ENCODE results near the gene TRAF3IP1.

Gene TRAF3IP1

DNA sequence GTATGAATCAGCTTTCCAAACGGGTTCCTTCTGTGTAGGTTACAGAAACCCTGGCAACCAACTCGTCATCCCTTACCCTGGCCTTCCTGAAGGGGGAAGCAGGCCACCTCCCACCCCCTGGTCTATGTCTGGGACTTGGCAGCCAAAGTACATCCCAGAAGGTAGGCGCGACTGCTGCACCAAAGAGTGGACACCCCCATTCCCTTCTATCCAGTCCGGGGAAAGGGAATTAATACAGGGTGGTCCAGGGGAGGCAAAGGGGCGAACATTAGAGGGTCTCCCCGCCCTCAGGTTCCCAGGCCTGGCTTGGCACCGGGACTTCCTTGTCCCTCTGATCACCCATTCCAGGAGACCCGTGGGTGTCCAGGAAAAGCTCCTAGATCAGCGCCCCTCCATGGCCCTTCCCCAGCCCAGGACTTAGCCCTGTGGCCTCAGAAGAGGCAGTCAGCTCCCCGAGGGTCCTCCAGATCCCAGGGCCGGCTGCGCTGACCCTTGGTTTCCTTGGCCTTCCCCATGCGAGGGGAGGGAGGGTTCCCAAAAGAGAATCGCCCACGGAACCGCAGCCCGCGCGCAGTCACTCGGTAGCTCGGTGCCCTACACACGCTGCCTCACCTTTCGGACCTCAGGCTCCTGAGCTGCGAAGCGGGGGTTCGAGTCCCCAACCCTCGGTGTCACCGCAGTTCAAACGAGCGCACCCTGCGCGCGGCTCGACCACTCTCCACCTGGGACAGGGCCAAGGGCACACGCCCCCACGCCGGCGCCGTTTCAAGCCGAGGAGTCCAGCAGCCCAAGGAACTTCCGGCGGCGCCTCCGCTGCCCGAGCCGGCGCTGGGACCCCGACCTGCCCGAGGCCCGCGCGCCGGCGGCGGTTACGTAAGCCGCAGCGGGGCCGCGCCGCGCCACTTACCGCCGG is 32.3 kb upstream of the TRAF3IP1 start, which contains the start of gene PER2:
Gene PER2 (minus strand): TSS at position 874 of the 913 bp plus-strand sequence. CDS start 10,674 bp downstream, outside the sequence.
- peak; percentile 15 to 30 for DNase-seq (ENCODE audit: low read depth in 2 of 2)

DNA sequence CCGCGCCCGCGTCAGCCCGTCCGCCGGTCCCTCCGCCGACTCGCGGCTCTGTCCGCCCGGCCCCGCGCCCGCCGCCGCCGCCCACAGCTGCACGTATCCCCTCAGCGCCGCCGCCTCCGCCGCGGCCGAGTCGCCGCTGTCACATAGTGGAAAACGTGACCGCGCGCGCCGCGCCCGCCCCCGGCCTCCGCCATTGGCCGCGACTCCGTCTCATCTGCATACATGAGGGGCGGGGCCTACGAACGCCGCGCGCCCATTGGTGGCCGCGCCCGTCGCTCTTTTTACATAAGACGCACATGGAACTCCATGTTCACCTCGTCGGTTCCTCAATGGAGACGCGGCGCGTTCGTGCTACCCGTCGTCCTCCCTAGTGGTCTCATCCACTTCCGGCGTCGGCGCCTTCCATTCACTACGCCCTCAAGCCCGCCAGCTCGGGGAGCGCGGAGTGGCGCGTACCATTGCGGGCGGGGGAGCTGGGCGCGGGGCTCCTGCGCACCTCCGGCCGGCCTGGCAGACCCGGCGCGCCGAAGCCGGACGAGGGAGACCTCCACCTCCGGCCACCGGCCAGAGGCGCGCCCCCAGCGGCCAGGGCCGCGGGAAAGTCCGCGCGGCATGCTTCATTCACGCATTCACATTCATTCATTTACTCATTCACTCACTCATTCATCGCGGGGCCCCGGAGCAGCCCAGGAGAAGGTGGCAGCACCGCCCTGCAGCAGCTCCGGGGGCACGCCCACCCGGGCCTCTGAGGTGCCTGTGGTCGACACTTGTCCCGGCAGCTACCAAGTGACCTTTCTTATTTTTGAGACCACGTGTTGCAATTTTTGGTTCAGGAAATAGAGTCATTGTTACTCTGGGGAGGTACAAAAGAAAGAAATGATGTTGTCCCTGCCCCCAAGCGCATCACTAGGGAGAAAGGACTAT is 31.4 kb upstream of the TRAF3IP1 start:
- DNase-seq (ENCODE audit: low read depth in 2 of 2) = peak; percentile 94 to 98

DNA sequence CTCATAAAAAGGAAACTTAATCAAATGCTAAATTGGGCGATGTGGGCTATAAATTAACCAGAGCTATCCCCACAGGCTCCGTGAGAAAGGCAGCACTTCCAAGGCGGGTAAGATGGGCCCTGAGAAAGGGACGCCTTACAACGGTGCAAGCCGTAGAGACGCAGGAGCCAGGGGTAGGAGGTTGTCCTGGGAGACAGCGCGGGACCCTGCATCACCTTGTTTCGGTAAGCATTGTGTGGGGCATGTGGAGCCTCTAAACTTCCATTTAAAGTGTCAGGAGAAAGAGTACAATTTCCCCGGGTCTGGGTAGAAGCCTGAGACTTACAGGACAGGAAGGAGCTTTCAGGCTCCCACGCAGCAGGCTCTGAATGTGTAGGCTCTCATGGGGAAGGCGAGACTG is 30.7 kb upstream of the TRAF3IP1 start:
- DNase-seq (ENCODE audit: low read depth in 2 of 2) = no peak

DNA sequence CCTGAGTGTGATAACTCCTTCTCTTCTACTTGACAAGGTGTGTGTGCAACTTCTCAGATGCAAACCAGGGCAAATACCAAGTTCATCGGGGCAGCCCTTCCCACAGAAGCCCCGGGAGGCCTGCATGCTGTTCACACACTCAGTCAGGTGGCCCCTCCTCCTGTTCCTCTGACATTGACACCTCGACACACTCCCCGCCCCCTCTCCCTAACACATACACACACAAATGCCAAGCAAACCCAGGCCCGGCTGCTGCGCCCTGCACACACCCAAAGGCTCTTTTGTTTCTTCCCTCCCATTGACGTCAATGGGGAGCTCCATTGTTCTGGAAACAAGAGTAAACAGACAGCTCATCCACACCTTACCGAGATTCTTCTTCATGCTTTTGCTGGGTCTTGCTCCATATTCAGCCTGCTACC is 30.2 kb upstream of the TRAF3IP1 start:
- no peak for DNase-seq (ENCODE audit: low read depth in 2 of 2)

DNA sequence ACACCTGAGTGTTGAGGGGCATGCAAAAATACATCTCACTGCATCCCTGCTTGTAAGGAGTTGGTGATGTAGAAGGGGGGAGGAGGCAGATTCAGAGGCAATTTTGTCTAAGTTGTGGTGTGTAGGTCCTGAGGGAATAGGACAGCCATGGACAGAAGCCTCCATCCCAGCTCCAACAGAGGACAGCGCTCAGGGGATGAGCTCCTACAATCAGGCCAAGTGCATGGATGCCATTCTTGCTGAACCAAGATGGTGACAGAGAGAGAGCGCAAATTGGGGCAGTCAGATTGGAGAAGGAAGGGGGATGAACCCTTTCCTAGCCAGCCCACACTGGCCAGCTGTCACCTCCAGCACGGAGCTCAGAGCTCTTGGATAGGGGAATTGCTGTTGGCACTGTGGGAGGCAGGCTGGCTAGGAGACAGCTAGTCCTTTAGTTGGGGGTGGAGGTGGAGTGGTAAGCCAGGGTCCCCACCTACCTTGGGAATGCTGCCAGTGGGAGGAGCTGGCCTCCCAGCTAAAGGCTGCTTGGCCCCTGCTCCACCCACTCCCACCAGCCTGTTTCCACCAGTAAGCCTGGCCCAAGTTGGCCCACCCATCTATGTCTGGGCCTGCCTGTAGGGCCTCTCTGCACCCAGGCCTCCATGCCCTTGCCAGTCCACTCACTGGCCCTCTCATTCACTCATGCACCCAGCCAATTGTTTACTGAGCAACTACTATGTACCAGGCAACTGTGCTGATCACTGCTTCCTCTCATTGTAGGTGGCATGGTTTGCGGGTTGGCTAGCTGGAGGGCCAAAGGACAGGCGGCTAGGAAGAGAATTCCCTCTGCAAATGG is 29.4 kb upstream of the TRAF3IP1 start:
- no peak for DNase-seq (ENCODE audit: low read depth in 2 of 2)

DNA sequence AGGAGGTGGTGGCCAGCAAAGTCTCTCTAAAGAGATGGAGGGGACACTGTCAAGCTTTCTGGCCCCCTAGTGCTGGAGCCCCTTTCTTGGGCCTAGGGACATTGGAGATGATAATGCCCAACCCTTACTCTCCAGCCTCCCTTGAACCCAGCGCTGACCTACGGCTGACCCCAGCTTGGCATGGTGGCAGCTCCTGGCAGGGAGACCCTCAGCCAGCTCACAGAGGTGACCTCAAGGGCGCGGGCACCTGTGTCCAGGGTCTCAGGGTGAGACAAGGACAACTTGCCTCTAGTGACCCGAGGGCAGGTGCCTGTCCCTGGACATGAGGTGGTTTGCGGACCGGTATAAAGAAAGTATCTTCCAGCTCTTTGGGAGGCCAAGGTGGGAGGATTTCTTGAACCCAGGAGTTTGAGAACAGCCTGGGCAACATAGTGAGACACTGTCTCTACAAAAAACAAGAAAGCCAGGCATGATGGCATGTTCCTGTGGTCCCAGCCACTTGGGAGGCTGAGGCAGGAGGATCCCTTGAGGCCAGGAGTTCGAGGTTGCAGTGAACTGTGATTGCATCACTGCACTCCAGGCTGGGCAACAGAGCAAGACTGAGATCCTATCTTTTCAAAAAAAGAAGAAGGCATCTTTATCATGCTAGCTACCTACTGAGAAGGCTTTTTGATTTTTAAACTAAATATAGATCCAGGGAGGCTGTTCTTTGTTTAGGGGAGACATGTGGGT is 28.6 kb upstream of the TRAF3IP1 start:
- no peak for DNase-seq (ENCODE audit: low read depth in 2 of 2)

DNA sequence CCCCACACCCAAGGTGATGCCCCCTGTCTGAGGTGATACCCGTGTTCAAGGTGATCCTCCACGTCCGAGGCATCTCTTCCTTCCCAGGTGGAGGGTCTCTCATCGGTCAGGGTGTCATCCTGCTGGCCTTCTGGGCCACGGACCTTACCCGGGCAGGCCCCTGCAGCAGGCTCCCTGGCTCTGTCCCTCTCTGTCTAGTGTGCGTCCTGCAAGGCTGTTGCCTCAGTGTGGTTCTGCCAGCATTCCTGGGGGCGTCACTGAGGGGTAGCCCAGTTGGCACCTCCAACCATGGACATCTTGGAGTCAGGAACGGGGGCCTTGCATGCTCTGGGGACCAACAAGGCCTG is 26.3 kb upstream of the TRAF3IP1 start:
- DNase-seq (ENCODE audit: low read depth in 2 of 2) = no peak

DNA sequence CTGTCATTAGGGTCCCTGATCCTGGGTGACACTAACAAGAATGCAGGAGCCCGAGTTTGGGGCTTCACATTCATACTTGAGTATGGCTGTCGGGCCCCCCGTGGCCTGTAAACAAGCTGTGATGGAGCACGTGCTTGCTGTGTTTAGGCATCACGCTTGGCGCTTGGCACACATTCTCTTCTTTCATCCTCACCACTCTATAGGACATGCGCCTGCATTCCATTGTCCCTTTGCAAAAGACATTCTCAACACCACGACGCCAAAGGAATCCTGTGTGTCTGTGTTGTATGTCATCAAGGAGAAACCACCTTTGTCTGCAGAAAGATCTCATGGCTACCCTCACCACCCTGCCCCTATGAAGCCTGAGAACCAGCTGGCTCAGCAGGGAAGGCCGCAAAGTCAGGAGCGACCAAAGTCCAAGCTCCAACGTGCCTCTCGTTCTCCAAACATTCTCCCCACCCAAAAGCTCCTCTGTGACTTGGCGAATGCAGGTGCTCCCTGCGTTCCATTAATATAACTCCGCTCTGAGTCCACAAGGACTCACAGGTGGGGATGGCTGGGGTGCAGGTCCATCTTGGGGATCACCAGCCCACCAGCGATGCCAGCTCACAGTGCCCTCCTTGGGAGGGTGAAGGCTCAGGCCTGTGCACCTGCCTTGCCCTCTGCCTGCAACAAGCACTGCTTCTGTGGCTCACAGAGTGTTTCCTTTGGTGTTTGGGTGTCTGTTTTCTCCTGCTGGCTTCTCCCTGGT is 25.8 kb upstream of the TRAF3IP1 start:
- DNase-seq (ENCODE audit: low read depth in 2 of 2) = no peak

DNA sequence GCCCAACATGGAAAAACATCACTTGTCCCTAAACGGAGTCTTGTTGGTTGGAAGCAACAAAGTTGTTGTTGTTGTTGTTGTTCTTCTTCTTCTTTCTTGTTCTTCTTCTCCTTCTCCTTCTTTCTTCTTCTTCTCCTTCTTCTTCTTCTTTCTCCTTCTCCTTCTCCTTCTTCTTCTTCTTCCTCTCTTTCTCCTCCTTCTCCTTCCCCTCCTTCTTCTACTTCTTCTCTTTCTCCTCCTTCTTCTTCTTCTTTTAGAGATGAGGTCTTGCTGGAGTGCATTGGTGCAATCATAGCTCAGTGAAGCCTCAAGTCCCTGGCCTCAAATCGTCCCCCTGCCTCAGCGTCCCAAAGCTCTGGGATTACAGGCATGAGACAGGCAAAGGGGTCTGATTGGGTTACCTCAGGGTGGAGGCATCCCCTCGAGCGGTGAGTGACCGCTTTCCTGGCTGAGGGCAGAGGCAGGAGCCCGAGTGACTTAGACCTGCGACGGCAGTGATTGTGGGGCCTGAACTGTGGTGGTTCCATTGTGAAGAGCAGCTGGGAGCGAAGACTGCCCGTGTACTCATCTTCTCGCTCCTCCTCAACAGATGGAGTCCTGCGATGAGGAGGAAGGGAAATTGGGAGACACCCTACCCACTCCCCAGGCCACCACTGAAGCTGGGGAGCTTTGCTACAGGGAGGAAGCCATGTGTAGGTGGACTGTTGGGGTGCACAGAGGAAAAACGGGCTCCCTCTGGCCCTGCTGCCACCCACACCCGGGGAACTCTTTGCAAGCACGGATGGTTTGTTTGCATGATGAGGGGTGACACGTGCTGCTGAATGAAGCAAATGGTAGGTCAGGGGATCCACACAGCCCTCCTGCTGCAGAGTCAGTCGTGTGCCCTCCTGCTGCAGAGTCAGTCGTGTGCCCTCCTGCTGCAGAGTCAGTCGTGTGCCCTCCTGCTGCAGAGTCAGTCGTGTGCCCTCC is 24.9 kb upstream of the TRAF3IP1 start:
- no peak for DNase-seq (ENCODE audit: low read depth in 2 of 2)

DNA sequence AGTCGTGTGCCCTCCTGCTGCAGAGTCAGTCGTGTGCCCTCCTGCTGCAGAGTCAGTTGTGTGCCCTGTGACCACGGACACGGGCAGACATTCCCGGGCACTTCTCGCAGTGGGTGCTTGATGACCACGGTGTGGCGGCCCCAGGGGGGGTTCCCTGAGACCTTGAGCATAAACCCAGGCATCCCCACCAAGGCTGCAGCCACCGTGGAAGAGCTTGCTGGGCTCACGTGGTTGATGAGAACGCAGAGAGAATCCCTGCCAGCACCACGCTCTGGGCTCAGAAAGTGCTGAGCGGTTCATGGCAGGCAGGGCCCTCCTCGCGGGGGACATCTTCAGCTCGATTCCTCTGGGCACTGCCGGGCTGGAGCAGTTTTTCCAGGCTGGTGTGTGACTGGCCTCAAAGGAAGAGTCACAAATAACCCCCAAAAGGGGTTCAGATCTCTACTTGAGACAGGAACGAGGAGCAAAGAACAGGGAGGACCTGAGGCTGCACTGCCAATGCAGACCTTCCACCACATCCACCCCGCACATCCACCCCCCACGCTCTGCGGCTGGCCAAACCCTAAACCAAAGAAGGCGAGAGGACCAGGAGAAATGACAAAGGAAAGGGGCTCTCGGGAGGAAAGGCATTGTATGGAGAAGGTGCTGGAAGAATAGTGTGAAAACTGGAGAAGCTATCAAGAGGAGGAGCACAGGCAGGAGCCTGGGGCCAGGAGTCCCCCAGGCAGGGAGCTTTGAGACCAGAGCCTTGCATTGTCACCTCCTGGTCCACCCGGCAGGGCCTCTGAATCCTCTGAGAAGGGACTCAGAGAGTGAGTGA is 23.5 kb upstream of the TRAF3IP1 start:
- DNase-seq (ENCODE audit: low read depth in 2 of 2) = no peak

DNA sequence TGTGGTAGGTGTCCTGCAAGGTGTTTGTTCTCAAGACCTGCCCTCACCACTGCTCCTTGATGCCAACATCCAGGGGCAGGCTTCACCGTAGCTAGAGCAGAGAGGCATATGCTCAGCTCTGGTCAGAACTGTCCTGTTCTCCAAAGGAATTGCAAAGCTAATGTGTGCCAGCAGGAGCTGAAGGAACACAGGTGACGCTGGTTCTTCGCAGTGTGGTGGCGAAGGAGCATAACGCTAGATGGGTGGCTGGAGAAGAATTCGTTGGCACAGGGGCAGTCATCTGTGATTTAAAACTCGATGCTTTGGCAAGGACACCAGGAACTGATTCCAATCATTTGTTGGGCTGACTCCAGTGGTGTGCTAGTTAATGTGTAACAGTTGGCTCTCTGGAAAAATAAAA is 20.5 kb upstream of the TRAF3IP1 start:
- DNase-seq (ENCODE audit: low read depth in 2 of 2) = no peak

DNA sequence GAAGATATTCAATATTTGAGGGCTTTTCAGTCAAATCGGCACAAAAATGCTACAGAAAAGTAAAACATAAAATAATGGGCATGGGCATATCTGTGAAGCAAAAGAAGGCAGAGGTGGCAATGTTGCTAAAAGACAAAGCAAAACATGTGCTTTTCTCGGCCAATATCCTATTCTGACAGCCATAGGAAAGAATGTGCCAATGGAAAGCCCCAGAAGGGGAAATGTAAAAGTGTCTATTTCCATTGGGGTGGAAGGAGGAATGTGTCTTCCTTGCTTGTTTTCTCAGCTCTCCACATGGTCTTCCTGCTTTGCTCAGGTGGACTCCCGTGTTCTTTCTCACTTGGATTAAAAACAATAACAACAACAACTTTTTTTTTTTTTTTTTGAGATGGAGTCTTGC is 18.2 kb upstream of the TRAF3IP1 start:
- no peak for DNase-seq (ENCODE audit: low read depth in 2 of 2)

DNA sequence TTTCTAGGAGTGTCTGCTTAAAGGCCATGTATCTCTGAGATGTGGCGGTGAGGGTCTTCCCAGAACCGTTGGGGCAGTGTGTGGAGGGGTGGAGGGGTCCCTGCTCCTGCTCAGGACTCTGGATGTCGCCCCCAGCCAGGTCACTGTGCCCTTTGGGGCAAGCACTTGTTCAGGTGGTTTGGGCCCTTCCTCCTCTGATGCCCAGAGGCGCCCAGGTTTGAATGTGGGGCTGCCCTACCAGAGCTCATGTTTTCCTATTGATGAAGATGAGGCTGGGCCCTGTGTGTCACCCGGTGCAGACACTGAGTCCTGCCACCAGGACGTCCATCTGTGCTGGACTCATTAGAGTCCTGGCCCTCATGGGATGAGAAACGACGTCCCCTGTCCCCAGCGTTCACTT is 17.6 kb upstream of the TRAF3IP1 start:
- DNase-seq (ENCODE audit: low read depth in 2 of 2) = no peak

DNA sequence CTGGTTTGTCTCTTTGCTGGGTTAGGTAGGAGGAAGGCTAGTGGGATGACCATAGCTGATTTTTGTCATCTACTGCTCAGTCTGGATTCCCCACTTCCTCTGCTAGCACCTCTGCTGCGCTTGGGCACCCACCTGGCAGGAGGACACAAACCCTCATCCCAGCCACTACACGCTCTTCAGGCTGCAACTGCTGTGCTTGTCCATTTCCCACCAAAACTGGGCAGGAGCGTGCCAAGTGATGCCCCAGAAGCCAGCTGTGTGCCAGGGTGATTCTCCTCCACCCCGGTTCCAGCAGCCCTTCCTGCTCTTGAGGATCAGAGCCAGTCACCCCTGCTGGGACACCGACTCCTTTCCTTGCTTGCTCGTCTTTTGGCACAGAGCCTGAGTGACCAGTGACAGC is 16.2 kb upstream of the TRAF3IP1 start:
- DNase-seq (ENCODE audit: low read depth in 2 of 2) = no peak

DNA sequence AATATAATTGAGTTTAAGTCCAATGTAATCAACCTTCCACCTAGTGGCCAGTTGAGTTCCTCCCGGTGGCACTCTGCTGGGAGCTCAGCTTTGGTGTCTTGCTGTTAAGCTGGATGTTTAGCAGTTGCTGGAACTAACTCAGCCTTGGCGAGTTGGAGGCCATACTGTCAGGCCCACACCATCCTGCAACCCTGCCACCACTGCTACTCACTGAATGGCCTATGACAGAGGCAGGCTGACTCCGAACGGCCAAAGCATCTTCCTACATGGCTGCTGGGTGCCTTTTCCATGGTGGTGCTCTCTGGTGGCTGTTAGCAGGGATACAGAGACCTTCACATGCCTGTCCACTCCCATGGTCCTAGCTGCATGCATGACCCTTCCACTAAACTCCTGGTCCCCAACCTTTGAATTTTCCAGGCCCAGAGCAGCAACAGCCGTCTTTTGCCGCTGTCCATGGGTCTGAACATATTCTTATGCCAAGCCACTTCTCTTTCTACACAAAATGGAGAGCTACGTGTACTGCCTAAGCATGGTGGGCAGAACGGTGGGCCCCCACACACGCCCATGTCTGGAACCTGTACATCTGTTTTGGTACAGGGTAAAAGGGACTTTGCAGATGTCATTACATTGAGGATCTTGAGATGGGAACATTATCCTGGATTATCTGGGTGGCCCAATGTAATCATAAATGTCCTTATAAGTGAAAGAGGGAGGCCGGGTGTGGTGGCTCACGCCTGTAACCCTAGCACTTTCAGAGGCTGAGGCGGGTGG is 15.0 kb upstream of the TRAF3IP1 start:
- DNase-seq (ENCODE audit: low read depth in 2 of 2) = no peak

DNA sequence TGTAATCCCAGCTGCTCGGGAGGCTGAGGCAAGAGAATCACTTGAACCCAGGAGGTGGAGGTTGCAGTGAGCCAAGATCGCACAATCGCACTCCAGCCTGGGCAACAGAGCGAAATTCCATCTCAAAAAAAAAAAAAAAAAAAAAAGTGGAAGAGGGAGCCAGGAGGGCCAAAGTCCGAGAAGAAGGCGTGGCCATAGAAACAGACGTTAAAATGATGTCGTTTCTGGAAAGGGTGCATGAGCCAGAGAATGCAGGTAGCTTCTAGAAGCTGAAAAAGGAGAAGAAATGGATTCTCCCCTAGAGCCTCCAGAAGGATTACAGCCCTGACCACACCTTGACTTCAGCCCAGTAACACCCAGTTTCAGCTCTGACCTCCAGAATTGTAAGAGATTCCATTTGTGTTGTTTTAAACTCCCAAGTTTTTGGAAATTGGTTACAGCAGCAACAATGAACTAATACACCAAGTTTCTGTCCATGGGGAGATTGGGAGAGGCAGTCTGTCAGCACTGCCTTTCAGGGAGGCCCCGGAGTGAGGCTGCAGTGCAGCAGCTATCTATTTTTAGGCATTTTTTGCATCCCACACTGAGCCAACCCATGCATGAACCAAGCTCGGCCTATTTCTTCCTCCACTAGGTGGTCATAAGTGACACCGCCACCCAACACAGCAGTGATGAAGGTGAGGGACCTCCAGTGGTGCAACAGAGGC is 14.2 kb upstream of the TRAF3IP1 start:
- DNase-seq (ENCODE audit: low read depth in 2 of 2) = no peak

DNA sequence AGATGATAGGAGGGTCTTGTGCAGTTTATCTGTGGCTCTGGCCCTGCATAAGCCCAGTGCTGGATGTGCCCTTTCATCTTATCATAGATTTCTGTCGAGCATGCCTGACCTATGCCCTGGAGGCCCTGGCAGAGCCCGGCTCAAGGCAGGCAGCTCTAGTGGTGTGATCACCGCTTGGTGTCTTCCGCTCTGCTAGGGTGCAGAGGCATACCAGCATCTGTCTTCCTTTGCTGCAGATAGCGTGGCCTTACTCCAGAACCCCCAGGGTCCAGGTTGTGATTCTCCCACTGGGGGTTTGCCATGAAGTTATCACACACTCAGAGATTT is 13.7 kb upstream of the TRAF3IP1 start:
- no peak for DNase-seq (ENCODE audit: low read depth in 2 of 2)
